Liver (tissue), 9 donors: Measurements from ENCODE around the gene KCNJ10. TPM values are rescaled to one million over a fixed set of nuclear protein-coding genes. Genes with fewer than 3 reads are reported as not detected.

Source experiments
- DNase-seq: peaks from one replicate; pipeline ENCODE4 v3.0.0-alpha.2; 2017; ENCODE audit warnings: low spot score
- H3K27ac ChIP-seq, 2 donors: one replicate each; pipeline ENCODE4 v1.7.0; 2013; ENCODE audit warnings: inconsistent platforms in 2 of 2, low read length in 2 of 2, control low read depth in 1 of 2, low read depth in 1 of 2, mild to moderate bottlenecking in 1 of 2
- H3K27me3 ChIP-seq, 4 donors: one replicate each; pipeline versions ENCODE4 v1.6.1 to v1.7.0; 2013; ENCODE audit warnings: low read length in 3 of 4, inconsistent platforms in 1 of 4, mild to moderate bottlenecking in 1 of 4, moderate library complexity in 1 of 4; ENCODE audit not compliant: control insufficient read depth in 4 of 4, insufficient read depth in 4 of 4
- H3K36me3 ChIP-seq, 4 donors: one replicate each; pipeline versions ENCODE4 v1.6.1 to v1.7.0; 2013; ENCODE audit warnings: low read length in 3 of 4, mild to moderate bottlenecking in 3 of 4, low read depth in 1 of 4, moderate library complexity in 1 of 4; ENCODE audit not compliant: control insufficient read depth in 4 of 4, insufficient read depth in 3 of 4
- H3K4me1 ChIP-seq, 4 donors: one replicate each; pipeline versions ENCODE4 v1.6.1 to v1.7.0; 2013; ENCODE audit warnings: low read length in 3 of 4, mild to moderate bottlenecking in 3 of 4, moderate library complexity in 1 of 4; ENCODE audit not compliant: control insufficient read depth in 4 of 4, insufficient read depth in 4 of 4
- H3K4me3 ChIP-seq, 3 donors: one replicate each; pipeline versions ENCODE4 v1.6.1 to v1.7.0; 2013; ENCODE audit warnings: low read length in 3 of 3, control low read depth in 1 of 3, low read depth in 1 of 3, mild to moderate bottlenecking in 1 of 3
- H3K9ac ChIP-seq, 2 donors: one replicate each; pipeline ENCODE4 v1.7.0; 2013; ENCODE audit warnings: low read length in 2 of 2, mild to moderate bottlenecking in 2 of 2, moderate library complexity in 2 of 2, control low read depth in 1 of 2, low read depth in 1 of 2
- H3K9me3 ChIP-seq, 4 donors: one replicate each; pipeline versions ENCODE4 v1.6.1 to v1.7.0; 2013; ENCODE audit warnings: low read length in 3 of 4; ENCODE audit not compliant: control insufficient read depth in 4 of 4
- EGR1 ChIP-seq, 2 donors: IDR thresholded peaks; 2 replicates each; pipeline ENCODE4 v1.6.1; 2016 to 2018; ENCODE audit warnings: antibody characterized with exemption in 2 of 2, low read depth in 2 of 2
- FOXA1 ChIP-seq: IDR thresholded peaks from 2 replicates; pipeline ENCODE4 v1.6.1; 2016; ENCODE audit warnings: antibody characterized with exemption
- FOXA2 ChIP-seq: IDR thresholded peaks from 2 replicates; pipeline ENCODE4 v1.6.1; 2016; ENCODE audit warnings: antibody characterized with exemption
- GABPA ChIP-seq, 2 donors: IDR thresholded peaks in 1 of 2; conservative IDR thresholded peaks in 1 of 2; 2 replicates each; pipeline ENCODE4 v1.6.1; 2016; ENCODE audit warnings: antibody characterized with exemption in 2 of 2, mild to moderate bottlenecking in 1 of 2, moderate library complexity in 1 of 2
- HNF4A ChIP-seq, 2 donors: conservative IDR thresholded peaks; 2 replicates each; pipeline ENCODE4 v1.6.1; 2016; ENCODE audit warnings: antibody characterized with exemption in 2 of 2, mild to moderate bottlenecking in 2 of 2
- HNF4G ChIP-seq: IDR thresholded peaks from 2 replicates; pipeline ENCODE4 v1.6.1; 2016; ENCODE audit warnings: antibody characterized with exemption
- JUND ChIP-seq, 2 donors: IDR thresholded peaks; 2 replicates each; pipeline ENCODE4 v1.6.1; 2016; ENCODE audit warnings: antibody characterized with exemption in 2 of 2
- NR2F2 ChIP-seq: IDR thresholded peaks from 2 replicates; pipeline ENCODE4 v1.6.1; 2016; ENCODE audit warnings: antibody characterized with exemption
- RAD21 ChIP-seq, 2 donors: IDR thresholded peaks; 2 replicates each; pipeline ENCODE4 v1.6.1; 2016; ENCODE audit warnings: antibody characterized with exemption in 2 of 2, mild to moderate bottlenecking in 2 of 2
- RXRA ChIP-seq, 2 donors: IDR thresholded peaks; 2 replicates each; pipeline ENCODE4 v1.6.1; 2017 to 2018; ENCODE audit warnings: antibody characterized with exemption in 2 of 2, mild to moderate bottlenecking in 1 of 2
- TAF1 ChIP-seq: conservative IDR thresholded peaks from 2 replicates; pipeline ENCODE4 v1.6.1; 2016; ENCODE audit warnings: antibody characterized with exemption, mild to moderate bottlenecking
- WGBS: extraction: QIAGEN DNeasy Blood & Tissue Kit; methylation state at CpG from one replicate; pipeline ENCODE4 v1.1.7; 2013; 5-methylcytosine and 5-hydroxymethylcytosine counted together
- polyA plus RNA-seq, 2 donors: library from polyadenylated mRNA; stranded (reverse) in 1 of 2; unstranded in 1 of 2; fragments of 200-250 nt in 1 of 2; fragments of >200 nt in 1 of 2; fragmentation: Nextera tagmentation in 1 of 2; extraction: Ambion mirVana in 1 of 2; gene quantifications; one replicate each; pipeline versions ENCODE4 v1.2.1 to v1.2.3, GENCODE V29; 2013 to 2015
- total RNA-seq, 2 donors: library from RNA; depleted of rRNA; stranded (reverse); fragments of >200 nt; gene quantifications; one replicate each; pipeline ENCODE4 v1.2.3, GENCODE V29; 2014
- TF ChIP-seq, protein P1 (sequence below): fragments of 150-350 bp; IDR thresholded peaks from 2 replicates; pipeline ENCODE4 v1.5.1; 2017; ENCODE audit warnings: improper control_type of control experiment, low read depth, low read length; ENCODE audit not compliant: missing input control
- TF ChIP-seq, protein P2 (sequence below): IDR thresholded peaks from 2 replicates; pipeline ENCODE4 v1.6.1; 2016; ENCODE audit warnings: antibody characterized with exemption
- TF ChIP-seq, protein P3 (sequence below): IDR thresholded peaks from 2 replicates; pipeline ENCODE4 v1.6.1; 2016; ENCODE audit warnings: antibody characterized with exemption
- TF ChIP-seq, protein P4 (sequence below): IDR thresholded peaks from 2 replicates; pipeline ENCODE4 v1.6.1; 2016; ENCODE audit warnings: antibody characterized with exemption, mild to moderate bottlenecking
- donor health status: healthy.
- donor health status: healthy.
- donor health status: healthy.
- donor health status: healthy.
- donor health status: healthy.

The KCNJ10 gene
- total and polyA plus RNA-seq, 4 donors = 0.48 to 1.6 (median 0.52) TPM

DNA sequence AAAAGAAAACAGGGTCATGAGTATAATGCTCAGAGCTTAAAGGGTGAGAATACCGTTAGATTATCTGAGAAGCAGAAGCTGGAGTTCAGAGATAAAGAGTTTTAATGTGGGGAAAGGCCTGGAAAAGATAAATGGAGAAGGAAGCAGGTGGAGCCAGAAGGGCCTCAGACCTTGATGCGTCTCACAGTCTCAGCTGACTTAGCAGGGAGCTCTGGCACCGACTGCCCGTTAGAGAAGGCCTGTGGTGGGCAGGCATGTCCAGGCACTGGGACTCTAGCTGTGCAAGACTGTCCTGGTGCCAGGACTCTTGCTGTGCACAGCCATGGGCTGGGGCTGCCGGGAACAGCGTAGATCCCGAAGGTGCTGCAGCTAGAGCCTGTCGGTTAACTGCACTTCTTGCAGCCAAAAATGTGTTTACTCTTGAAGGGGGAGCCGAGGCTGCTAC, 112.1 kb downstream of the KCNJ10 start:
- H3K4me1 ChIP-seq = peaks cover 0 to 5% (median 2%) of the 10 kb centered on the region in 4 donors
- WGBS = 29% methylated on average over 9 of the region's 9 CpGs
- no peaks in the 10 kb centered on the region for H3K27me3 ChIP-seq
- H3K27ac ChIP-seq = no peak overlapping the region
- H3K4me3 ChIP-seq = no peak overlapping the region
- no peaks in the 10 kb centered on the region for H3K36me3 ChIP-seq
- H3K9me3 ChIP-seq = no peaks in the 10 kb centered on the region
- no peak overlapping the region for H3K9ac ChIP-seq
- TF ChIP-seq FOXA2 = peak; percentile 15
- no peak for TF ChIP-seq TAF1
- no peak for DNase-seq

DNA sequence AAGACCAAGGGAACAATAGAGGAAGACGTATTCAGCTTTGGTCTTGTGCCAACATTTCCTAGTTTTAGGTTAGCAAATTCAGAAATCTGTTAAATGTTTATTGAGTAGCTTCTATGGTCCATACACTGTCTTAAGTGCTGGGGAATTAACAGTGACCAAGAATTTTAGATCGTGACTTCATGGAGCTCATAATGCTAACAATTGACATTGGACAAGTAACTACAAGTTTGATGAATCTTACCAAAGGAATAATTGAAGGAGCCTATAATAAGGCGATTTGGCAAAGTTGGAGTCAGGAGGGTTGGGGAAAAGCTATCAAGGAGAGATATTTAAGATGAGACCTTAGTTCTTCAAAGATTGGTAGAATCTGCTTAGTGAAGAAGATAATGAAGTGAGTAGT, 114.5 kb downstream of the KCNJ10 start:
- 88% methylated on average over 3 of the region's 3 CpGs for WGBS

More for the DNA sequence above, 114.5 kb downstream of the KCNJ10 start:
- no peak overlapping the region for H3K9ac ChIP-seq
- no peak overlapping the region for H3K4me3 ChIP-seq
- no peaks in the 10 kb centered on the region for H3K9me3 ChIP-seq
- no peak overlapping the region for H3K27ac ChIP-seq
- H3K27me3 ChIP-seq = no peaks in the 10 kb centered on the region
- DNase-seq = no peak
- TF ChIP-seq FOXA2 = no peak
- TF ChIP-seq HNF4G = no peak
- TF ChIP-seq, protein P1, sequence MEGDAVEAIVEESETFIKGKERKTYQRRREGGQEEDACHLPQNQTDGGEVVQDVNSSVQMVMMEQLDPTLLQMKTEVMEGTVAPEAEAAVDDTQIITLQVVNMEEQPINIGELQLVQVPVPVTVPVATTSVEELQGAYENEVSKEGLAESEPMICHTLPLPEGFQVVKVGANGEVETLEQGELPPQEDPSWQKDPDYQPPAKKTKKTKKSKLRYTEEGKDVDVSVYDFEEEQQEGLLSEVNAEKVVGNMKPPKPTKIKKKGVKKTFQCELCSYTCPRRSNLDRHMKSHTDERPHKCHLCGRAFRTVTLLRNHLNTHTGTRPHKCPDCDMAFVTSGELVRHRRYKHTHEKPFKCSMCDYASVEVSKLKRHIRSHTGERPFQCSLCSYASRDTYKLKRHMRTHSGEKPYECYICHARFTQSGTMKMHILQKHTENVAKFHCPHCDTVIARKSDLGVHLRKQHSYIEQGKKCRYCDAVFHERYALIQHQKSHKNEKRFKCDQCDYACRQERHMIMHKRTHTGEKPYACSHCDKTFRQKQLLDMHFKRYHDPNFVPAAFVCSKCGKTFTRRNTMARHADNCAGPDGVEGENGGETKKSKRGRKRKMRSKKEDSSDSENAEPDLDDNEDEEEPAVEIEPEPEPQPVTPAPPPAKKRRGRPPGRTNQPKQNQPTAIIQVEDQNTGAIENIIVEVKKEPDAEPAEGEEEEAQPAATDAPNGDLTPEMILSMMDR = no peak
- TF ChIP-seq, protein P2, sequence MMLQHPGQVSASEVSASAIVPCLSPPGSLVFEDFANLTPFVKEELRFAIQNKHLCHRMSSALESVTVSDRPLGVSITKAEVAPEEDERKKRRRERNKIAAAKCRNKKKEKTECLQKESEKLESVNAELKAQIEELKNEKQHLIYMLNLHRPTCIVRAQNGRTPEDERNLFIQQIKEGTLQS = no peak
- no peak for TF ChIP-seq EGR1 (IDR thresholded peaks at IDR 0.05; ENCODE audit: low read depth in 2 of 2)
- TF ChIP-seq FOXA1 = no peak
- TF ChIP-seq, protein P3, sequence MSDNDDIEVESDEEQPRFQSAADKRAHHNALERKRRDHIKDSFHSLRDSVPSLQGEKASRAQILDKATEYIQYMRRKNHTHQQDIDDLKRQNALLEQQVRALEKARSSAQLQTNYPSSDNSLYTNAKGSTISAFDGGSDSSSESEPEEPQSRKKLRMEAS = no peak
- TF ChIP-seq, protein P4, sequence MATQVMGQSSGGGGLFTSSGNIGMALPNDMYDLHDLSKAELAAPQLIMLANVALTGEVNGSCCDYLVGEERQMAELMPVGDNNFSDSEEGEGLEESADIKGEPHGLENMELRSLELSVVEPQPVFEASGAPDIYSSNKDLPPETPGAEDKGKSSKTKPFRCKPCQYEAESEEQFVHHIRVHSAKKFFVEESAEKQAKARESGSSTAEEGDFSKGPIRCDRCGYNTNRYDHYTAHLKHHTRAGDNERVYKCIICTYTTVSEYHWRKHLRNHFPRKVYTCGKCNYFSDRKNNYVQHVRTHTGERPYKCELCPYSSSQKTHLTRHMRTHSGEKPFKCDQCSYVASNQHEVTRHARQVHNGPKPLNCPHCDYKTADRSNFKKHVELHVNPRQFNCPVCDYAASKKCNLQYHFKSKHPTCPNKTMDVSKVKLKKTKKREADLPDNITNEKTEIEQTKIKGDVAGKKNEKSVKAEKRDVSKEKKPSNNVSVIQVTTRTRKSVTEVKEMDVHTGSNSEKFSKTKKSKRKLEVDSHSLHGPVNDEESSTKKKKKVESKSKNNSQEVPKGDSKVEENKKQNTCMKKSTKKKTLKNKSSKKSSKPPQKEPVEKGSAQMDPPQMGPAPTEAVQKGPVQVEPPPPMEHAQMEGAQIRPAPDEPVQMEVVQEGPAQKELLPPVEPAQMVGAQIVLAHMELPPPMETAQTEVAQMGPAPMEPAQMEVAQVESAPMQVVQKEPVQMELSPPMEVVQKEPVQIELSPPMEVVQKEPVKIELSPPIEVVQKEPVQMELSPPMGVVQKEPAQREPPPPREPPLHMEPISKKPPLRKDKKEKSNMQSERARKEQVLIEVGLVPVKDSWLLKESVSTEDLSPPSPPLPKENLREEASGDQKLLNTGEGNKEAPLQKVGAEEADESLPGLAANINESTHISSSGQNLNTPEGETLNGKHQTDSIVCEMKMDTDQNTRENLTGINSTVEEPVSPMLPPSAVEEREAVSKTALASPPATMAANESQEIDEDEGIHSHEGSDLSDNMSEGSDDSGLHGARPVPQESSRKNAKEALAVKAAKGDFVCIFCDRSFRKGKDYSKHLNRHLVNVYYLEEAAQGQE = no peak
- TF ChIP-seq HNF4A (conservative IDR thresholded peaks at IDR 0.05) = no peak
- no peak for TF ChIP-seq RXRA (IDR thresholded peaks at IDR 0.05)
- TF ChIP-seq TAF1 = no peak
- no peak for TF ChIP-seq NR2F2
- TF ChIP-seq RAD21 (IDR thresholded peaks at IDR 0.05) = no peak
- no peak for TF ChIP-seq JUND (IDR thresholded peaks at IDR 0.05)
- no peak for TF ChIP-seq GABPA (IDR thresholded peaks at IDR 0.05 in 1 of 2, conservative IDR thresholded peaks at IDR 0.05 in 1 of 2)
- H3K4me1 ChIP-seq = peaks cover 0 to 5% (median 2%) of the 10 kb centered on the region in 4 donors
- H3K36me3 ChIP-seq = no peaks in the 10 kb centered on the region
